Spleen (tissue), 11 donors: Measurements from ENCODE around the gene ACCS. TPM values are rescaled to one million over a fixed set of nuclear protein-coding genes. Genes with fewer than 3 reads are reported as not detected.

Source experiments
- DNase-seq: peaks from one replicate; pipeline ENCODE4 v3.0.0-alpha.2; 2020
- H3K27ac ChIP-seq, 8 donors: fragments of 200-600 bp; sonication (generic) in 7 of 8; 1 replicate in 4 of 8; 2 replicates in 4 of 8; pipeline versions ENCODE4 v1.5.0 to v1.8.0; 2016 to 2021; ENCODE audit warnings: inconsistent platforms in 4 of 8, mild to moderate bottlenecking in 4 of 8, moderate library complexity in 1 of 8
- H3K27me3 ChIP-seq, 7 donors: fragments of 200-600 bp; sonication (generic) in 6 of 7; replicated peaks in 1 of 7; 1 replicate in 4 of 7; 2 replicates in 3 of 7; pipeline versions ENCODE4 v1.5.0 to v1.8.0; 2016 to 2021; ENCODE audit warnings: inconsistent platforms in 3 of 7, mild to moderate bottlenecking in 1 of 7
- H3K36me3 ChIP-seq, 6 donors: fragments of 200-600 bp; sonication (generic) in 5 of 6; 1 replicate in 4 of 6; 2 replicates in 2 of 6; pipeline versions ENCODE4 v1.5.0 to v1.8.0; 2016 to 2021; ENCODE audit warnings: inconsistent platforms in 2 of 6
- H3K4me1 ChIP-seq, 6 donors: fragments of 200-600 bp; sonication (generic) in 5 of 6; 1 replicate in 3 of 6; 2 replicates in 3 of 6; pipeline versions ENCODE4 v1.5.0 to v1.8.0; 2016 to 2021; ENCODE audit warnings: inconsistent platforms in 3 of 6
- H3K4me3 ChIP-seq, 8 donors: fragments of 200-600 bp; sonication (generic) in 7 of 8; 1 replicate in 4 of 8; 2 replicates in 4 of 8; pipeline versions ENCODE4 v1.5.0 to v1.8.0; 2016 to 2021; ENCODE audit warnings: inconsistent platforms in 4 of 8, mild to moderate bottlenecking in 4 of 8, moderate library complexity in 2 of 8
- H3K9me3 ChIP-seq, 8 donors: fragments of 200-600 bp; sonication (generic) in 7 of 8; 1 replicate in 4 of 8; 2 replicates in 4 of 8; pipeline versions ENCODE4 v1.5.0 to v1.8.0; 2016 to 2021; ENCODE audit warnings: inconsistent platforms in 4 of 8
- POLR2A ChIP-seq, 3 donors: fragments of 450-650 bp; IDR thresholded peaks; one replicate each; pipeline ENCODE4 v1.5.1; 2017; ENCODE audit warnings: antibody characterized with exemption in 3 of 3, mild to moderate bottlenecking in 1 of 3
- POLR2AphosphoS5 ChIP-seq, 3 donors: sonication (generic); formaldehyde crosslinking; IDR thresholded peaks; one replicate each; pipeline ENCODE4 v1.5.1; 2017; ENCODE audit warnings: antibody characterized with exemption in 3 of 3
- WGBS, 5 donors: extraction: QIAGEN DNeasy Blood & Tissue Kit in 3 of 5; methylation state at CpG; one replicate each; pipeline versions ENCODE4 v1.1.5 to v1.1.7; 2013 to 2018; 5-methylcytosine and 5-hydroxymethylcytosine counted together
- intact Hi-C: fragments of 100-400 bp; cut with DNase I; formaldehyde crosslinking; loops from one replicate; pipeline ENCODE4 v1.15.0; 2023; ENCODE audit warnings: low total_unique reads
- polyA plus RNA-seq, 3 donors: library from polyadenylated mRNA; stranded (reverse); fragments of 200-250 nt; gene quantifications; one replicate each; pipeline ENCODE4 v1.2.1, GENCODE V29; 2013
- total RNA-seq, 7 donors: library from RNA; depleted of rRNA in 3 of 7; stranded (reverse); fragments of >200 nt in 3 of 7; fragmentation: NEBNext Ultra II Directional in 4 of 7; extraction: Animal tissue kit (Norgen Biotek cat#: 25700) in 4 of 7; gene quantifications; one replicate each; pipeline versions ENCODE4 v1.1.0 to v1.2.1, GENCODE V29; 2016 to 2021
- TF ChIP-seq, protein P1 (sequence below), 11 experiments: fragments of 200-600 bp in 7 of 11; fragments of 450-650 bp in 4 of 11; sonication (generic) in 4 of 11; IDR thresholded peaks in 8 of 11; conservative IDR thresholded peaks in 3 of 11; 1 replicate in 7 of 11; 2 replicates in 4 of 11; pipeline versions ENCODE4 v1.4.0 to v1.8.0; 2016 to 2021; ENCODE audit warnings: antibody characterized with exemption in 11 of 11, inconsistent platforms in 4 of 11, mild to moderate bottlenecking in 1 of 11
- donor health status: healthy with polysubstance abuse.
- donor health status: DM: no; HTN: no; CAD: no; lungs with moderate emphysema.
- donor health status: DM: no; HTN: no; CAD: no.
- donor health status: Bipolar disorder and iron deficiency.
- donor health status: healthy.
- donor health status: DM: no; HTN: no; CAD: no.
- donor health status: DM: yes; HTN: yes; CAD: no.

The ACCS gene
- total and polyA plus RNA-seq, 10 donors = 22.4 to 87.6 (median 46.9) TPM

GRCh38 chr11:44125598-44125997 lies 59.5 kb downstream of the ACCS start:
- H3K9me3 ChIP-seq = no peaks in the 10 kb centered on the region
- H3K27ac ChIP-seq = no peak overlapping the region
- H3K27me3 ChIP-seq = no peaks in the 10 kb centered on the region
- no peak for DNase-seq
- 64 to 74% (median 70%) methylated on average over 4 of the region's 4 CpGs for WGBS, 5 donors
- peaks cover 3 to 97% (median 56%) of the 10 kb centered on the region in 6 donors for H3K36me3 ChIP-seq
- H3K4me1 ChIP-seq = peaks cover 0 to 8% (median 0%) of the 10 kb centered on the region in 6 donors
- intact Hi-C loops = no loop called here
- no peak overlapping the region for H3K4me3 ChIP-seq
- TF ChIP-seq POLR2AphosphoS5 (IDR thresholded peaks at IDR 0.05) (no peak), POLR2A (IDR thresholded peaks at IDR 0.05) (no peak)
- TF ChIP-seq, protein P1, sequence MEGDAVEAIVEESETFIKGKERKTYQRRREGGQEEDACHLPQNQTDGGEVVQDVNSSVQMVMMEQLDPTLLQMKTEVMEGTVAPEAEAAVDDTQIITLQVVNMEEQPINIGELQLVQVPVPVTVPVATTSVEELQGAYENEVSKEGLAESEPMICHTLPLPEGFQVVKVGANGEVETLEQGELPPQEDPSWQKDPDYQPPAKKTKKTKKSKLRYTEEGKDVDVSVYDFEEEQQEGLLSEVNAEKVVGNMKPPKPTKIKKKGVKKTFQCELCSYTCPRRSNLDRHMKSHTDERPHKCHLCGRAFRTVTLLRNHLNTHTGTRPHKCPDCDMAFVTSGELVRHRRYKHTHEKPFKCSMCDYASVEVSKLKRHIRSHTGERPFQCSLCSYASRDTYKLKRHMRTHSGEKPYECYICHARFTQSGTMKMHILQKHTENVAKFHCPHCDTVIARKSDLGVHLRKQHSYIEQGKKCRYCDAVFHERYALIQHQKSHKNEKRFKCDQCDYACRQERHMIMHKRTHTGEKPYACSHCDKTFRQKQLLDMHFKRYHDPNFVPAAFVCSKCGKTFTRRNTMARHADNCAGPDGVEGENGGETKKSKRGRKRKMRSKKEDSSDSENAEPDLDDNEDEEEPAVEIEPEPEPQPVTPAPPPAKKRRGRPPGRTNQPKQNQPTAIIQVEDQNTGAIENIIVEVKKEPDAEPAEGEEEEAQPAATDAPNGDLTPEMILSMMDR (IDR thresholded peaks at IDR 0.05 in 8 of 11, conservative IDR thresholded peaks at IDR 0.05 in 3 of 11) = no peak

DNA sequence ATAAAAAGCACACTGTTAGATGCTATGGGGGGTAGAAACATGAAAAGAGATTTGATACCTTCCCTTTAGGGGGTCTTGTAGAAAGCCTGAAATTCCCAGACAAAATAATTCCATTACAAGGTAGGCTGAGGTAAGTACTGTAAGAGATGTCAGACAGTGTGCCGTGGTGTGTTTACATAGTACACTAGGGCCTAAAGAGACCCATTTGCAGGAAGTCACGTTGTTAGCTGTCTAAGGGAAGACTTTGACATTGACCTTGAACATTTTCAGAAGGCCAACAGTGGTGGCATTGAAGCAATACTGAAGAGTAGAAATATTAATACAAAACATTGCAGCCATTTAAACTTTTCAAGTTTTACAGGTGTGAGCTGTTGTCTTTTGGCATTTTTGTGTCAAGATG lies 60.2 kb downstream of the ACCS start:
- Histone ChIP-seq H3K36me3 (peaks cover 3 to 97% (median 62%) of the 10 kb centered on the region in 6 donors), H3K4me1 (peaks cover 0 to 6% (median 0%) of the 10 kb centered on the region in 6 donors), H3K9me3 (no peaks in the 10 kb centered on the region), H3K27ac (no peak overlapping the region), H3K4me3 (no peak overlapping the region), H3K27me3 (no peaks in the 10 kb centered on the region)
- TF ChIP-seq POLR2A (IDR thresholded peaks at IDR 0.05) (no peak), POLR2AphosphoS5 (IDR thresholded peaks at IDR 0.05) (no peak)
- TF ChIP-seq, protein P1 (IDR thresholded peaks at IDR 0.05 in 8 of 11, conservative IDR thresholded peaks at IDR 0.05 in 3 of 11) = no peak
- 80 to 87% (median 83%) methylated on average over 2 of the region's 2 CpGs for WGBS, 5 donors
- no peak for DNase-seq
- intact Hi-C loops = no loop called here

DNA sequence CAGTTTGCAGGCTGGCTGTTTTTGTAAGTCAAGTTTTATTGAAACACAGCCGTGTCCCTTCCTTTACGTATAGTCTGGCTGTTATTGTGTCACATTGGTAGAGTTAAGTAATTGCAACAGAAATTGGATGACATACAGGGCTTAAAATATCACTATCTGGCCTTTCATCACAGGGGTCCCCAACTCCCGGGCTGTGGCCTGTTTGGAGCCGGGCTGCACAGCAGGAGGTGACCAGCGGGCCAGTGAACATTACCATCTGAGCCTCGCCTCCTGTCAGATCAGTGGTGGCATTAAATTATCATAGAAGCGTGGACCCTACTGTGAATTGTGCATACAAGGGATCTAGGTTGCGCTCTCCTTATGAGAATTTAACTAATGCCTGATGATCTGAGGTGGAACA lies 61.1 kb downstream of the ACCS start:
- H3K36me3 ChIP-seq = peaks cover 3 to 97% (median 68%) of the 10 kb centered on the region in 6 donors

DNA sequence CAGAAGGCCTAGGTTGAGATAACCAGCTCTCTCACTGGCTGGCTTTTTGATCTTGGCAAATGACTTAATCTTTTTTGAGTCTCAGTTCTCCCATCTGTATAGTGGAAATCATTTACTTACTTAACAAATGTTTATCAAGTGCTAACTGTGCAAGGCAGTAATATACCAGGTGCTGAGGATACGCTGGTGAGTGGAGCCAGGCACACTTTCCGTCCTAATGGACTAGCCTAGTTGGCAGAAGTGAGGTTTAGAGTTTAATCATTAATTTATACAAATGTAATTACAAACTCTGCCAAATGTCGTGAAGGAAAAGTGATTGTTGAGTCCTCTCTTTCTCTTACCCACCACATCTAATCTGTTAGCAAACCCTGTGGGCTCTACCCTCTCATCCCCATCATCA lies 62.7 kb downstream of the ACCS start:
- TF ChIP-seq POLR2AphosphoS5 (IDR thresholded peaks at IDR 0.05) (no peak), POLR2A (IDR thresholded peaks at IDR 0.05) (no peak)
- TF ChIP-seq, protein P1 (IDR thresholded peaks at IDR 0.05 in 8 of 11, conservative IDR thresholded peaks at IDR 0.05 in 3 of 11) = no peak
- 96 to 99% (median 97%) methylated on average over 3 of the region's 3 CpGs for WGBS, 5 donors
- intact Hi-C loops = no loop called here
- DNase-seq = no peak
- H3K9me3 ChIP-seq = no peaks in the 10 kb centered on the region
- peaks cover 3 to 100% (median 73%) of the 10 kb centered on the region in 6 donors for H3K36me3 ChIP-seq
- H3K27me3 ChIP-seq = no peaks in the 10 kb centered on the region
- no peaks in the 10 kb centered on the region for H3K4me1 ChIP-seq
- no peak overlapping the region for H3K4me3 ChIP-seq
- no peak overlapping the region for H3K27ac ChIP-seq

More for the DNA sequence above, 61.1 kb downstream of the ACCS start:
- no peak for DNase-seq
- Histone ChIP-seq H3K4me3 (no peak overlapping the region), H3K27me3 (no peaks in the 10 kb centered on the region), H3K9me3 (no peaks in the 10 kb centered on the region), H3K27ac (no peak overlapping the region), H3K4me1 (peaks cover 0 to 3% (median 0%) of the 10 kb centered on the region in 6 donors)
- intact Hi-C loops = no loop called here
- TF ChIP-seq POLR2A (IDR thresholded peaks at IDR 0.05) (no peak), POLR2AphosphoS5 (IDR thresholded peaks at IDR 0.05) (no peak)
- 72 to 94% (median 85%) methylated on average over 8 of the region's 8 CpGs for WGBS, 5 donors

- 86 to 92% (median 91%) methylated on average over 6 of the region's 6 CpGs for WGBS, 5 donors
- Histone ChIP-seq H3K4me3 (no peak overlapping the region), H3K4me1 (no peaks in the 10 kb centered on the region), H3K27ac (no peak overlapping the region), H3K36me3 (peaks cover 3 to 100% (median 61%) of the 10 kb centered on the region in 6 donors), H3K27me3 (no peaks in the 10 kb centered on the region), H3K9me3 (no peaks in the 10 kb centered on the region)
- intact Hi-C loops = no loop called here
- DNase-seq = no peak
- TF ChIP-seq POLR2AphosphoS5 (IDR thresholded peaks at IDR 0.05) (no peak), POLR2A (IDR thresholded peaks at IDR 0.05) (no peak)
- TF ChIP-seq, protein P1 (IDR thresholded peaks at IDR 0.05 in 8 of 11, conservative IDR thresholded peaks at IDR 0.05 in 3 of 11) = no peak
Measured at GRCh38 chr11:44130751-44131150, 64.7 kb downstream of the ACCS start.
